Ovary (tissue), 9 donors: ENCODE results near the gene POLK. TPM values are rescaled to one million over a fixed set of nuclear protein-coding genes. Genes with fewer than 3 reads are reported as not detected.

Experiments used
- DNase-seq, 5 donors: peaks; one replicate each; pipeline ENCODE4 v3.0.0-alpha.2; 2019 to 2020
- H3K27ac ChIP-seq, 2 donors: fragments of 200-600 bp; one replicate each; pipeline versions ENCODE4 v1.5.1 to v1.8.0; 2019 to 2022
- H3K27me3 ChIP-seq: fragments of 200-600 bp; one replicate; pipeline ENCODE4 v1.8.0; 2022
- H3K36me3 ChIP-seq: fragments of 200-600 bp; sonication (generic); one replicate; pipeline ENCODE4 v1.5.1; 2019
- H3K4me1 ChIP-seq: one replicate; pipeline ENCODE4 v1.8.1; 2013; ENCODE audit warnings: mild to moderate bottlenecking, moderate library complexity; ENCODE audit not compliant: insufficient read depth
- H3K4me3 ChIP-seq: fragments of 200-600 bp; sonication (generic); one replicate; pipeline ENCODE4 v1.5.1; 2017
- H3K9me3 ChIP-seq, 2 donors: fragments of 200-600 bp in 1 of 2; sonication (generic) in 1 of 2; one replicate each; pipeline versions ENCODE4 v1.5.1 to v1.8.1; 2013 to 2019; ENCODE audit warnings: mild to moderate bottlenecking in 1 of 2, moderate library complexity in 1 of 2
- CTCF ChIP-seq, 3 donors: fragments of 450-650 bp in 2 of 3; fragments of 200-600 bp in 1 of 3; IDR thresholded peaks; one replicate each; pipeline versions ENCODE4 v1.5.1 to v1.8.0; 2016 to 2022; ENCODE audit warnings: antibody characterized with exemption in 3 of 3, mild to moderate bottlenecking in 1 of 3
- EP300 ChIP-seq: sonication (generic); formaldehyde crosslinking; IDR thresholded peaks from one replicate; pipeline ENCODE4 v1.6.1; 2017; ENCODE audit warnings: antibody characterized with exemption
- POLR2A ChIP-seq: fragments of 450-650 bp; IDR thresholded peaks from one replicate; pipeline ENCODE4 v1.6.1; 2017; ENCODE audit warnings: antibody characterized with exemption, mild to moderate bottlenecking, moderate library complexity
- WGBS, 3 donors: extraction: QIAGEN DNeasy Blood & Tissue Kit in 1 of 3; methylation state at CpG; one replicate each; pipeline versions ENCODE4 v1.1.5 to v1.1.7; 2013 to 2017; 5-methylcytosine and 5-hydroxymethylcytosine counted together
- intact Hi-C, 4 donors: fragments of 100-400 bp; cut with DNase I; formaldehyde crosslinking; loops; one replicate each; pipeline versions ENCODE4 v1.11.0 to v1.15.1; 2022 to 2023
- polyA plus RNA-seq, 2 donors: library from polyadenylated mRNA; stranded (reverse); fragments of 200-250 nt in 1 of 2; fragments of 350-450 nt in 1 of 2; fragmentation: Illumina TruSeq in 1 of 2; extraction: RNeasy Lipid Tissue Mini Kit (QIAGEN cat#74804) in 1 of 2; gene quantifications; one replicate each; pipeline ENCODE4 v1.2.3, GENCODE V29; 2013 to 2014
- total RNA-seq, 7 donors: library from RNA; depleted of rRNA in 2 of 7; stranded (reverse); fragments of >200 nt in 2 of 7; fragmentation: NEBNext Ultra II Directional in 3 of 7; extraction: Animal tissue kit (Norgen Biotek cat#: 25700) in 3 of 7; gene quantifications; one replicate each; pipeline versions ENCODE4 v1.1.0 to v1.2.4, GENCODE V29; 2016 to 2023
- donor health status: DM: no; HTN: no; CAD: no; lungs with moderate emphysema.
- donor health status: DM: no; HTN: no; CAD: no.
- donor health status: Bipolar disorder and iron deficiency.
- donor health status: DM: yes; HTN: yes; CAD: no.
- donor health status: DM: no; HTN: no; CAD: no.
- donor health status: DM: yes; HTN: yes; CAD: no.

The POLK gene
- total and polyA plus RNA-seq, 9 donors, result 9.3 to 41.0 (median 32.4) TPM

- Histone ChIP-seq H3K4me1 (no peaks in the 10 kb centered on the region), H3K27ac (no peak overlapping the region), H3K9me3 (no peaks in the 10 kb centered on the region), H3K27me3 (no peaks in the 10 kb centered on the region), H3K4me3 (no peak overlapping the region), H3K36me3 (no peaks in the 10 kb centered on the region)
- no peak for DNase-seq
- intact Hi-C loops, result no loop called here
- TF ChIP-seq EP300 (no peak), POLR2A (no peak), CTCF (IDR thresholded peaks at IDR 0.05) (no peak)
- 89 to 100% (median 95%) methylated on average over 1 of the region's 1 CpG for WGBS, 3 donors
Measured at GRCh38 chr5:75632321-75632720, 120.6 kb downstream of the POLK start.

GRCh38 chr5:75637949-75638348, 126.3 kb downstream of the POLK start:
- Histone ChIP-seq H3K27ac (no peak overlapping the region), H3K4me1 (no peaks in the 10 kb centered on the region), H3K9me3 (no peaks in the 10 kb centered on the region), H3K4me3 (no peak overlapping the region), H3K27me3 (no peaks in the 10 kb centered on the region), H3K36me3 (no peaks in the 10 kb centered on the region)
- intact Hi-C loops, result no loop called here
- 85 to 90% (median 87%) methylated on average over 1 of the region's 1 CpG for WGBS, 3 donors
- DNase-seq, result no peak
- no peak for TF ChIP-seq CTCF (IDR thresholded peaks at IDR 0.05)
- no peak for TF ChIP-seq POLR2A
- TF ChIP-seq EP300, result no peak

GRCh38 chr5:75639535-75640311, 128.0 kb downstream of the POLK start:
- 69 to 81% (median 71%) methylated on average over 3 of the region's 3 CpGs for WGBS, 3 donors
- H3K9me3 ChIP-seq, result no peaks in the 10 kb centered on the region

GRCh38 chr5:75640395-75640794, 128.7 kb downstream of the POLK start:
- H3K9me3 ChIP-seq, result no peaks in the 10 kb centered on the region
- intact Hi-C loops, result no loop called here
- no peak overlapping the region for H3K27ac ChIP-seq
- H3K36me3 ChIP-seq, result no peaks in the 10 kb centered on the region
- TF ChIP-seq POLR2A, result no peak
- no peak for TF ChIP-seq EP300
- TF ChIP-seq CTCF (IDR thresholded peaks at IDR 0.05), result no peak
- no peaks in the 10 kb centered on the region for H3K4me1 ChIP-seq
- H3K27me3 ChIP-seq, result no peaks in the 10 kb centered on the region
- H3K4me3 ChIP-seq, result no peak overlapping the region
- no peak for DNase-seq

More at GRCh38 chr5:75639535-75640311, 128.0 kb downstream of the POLK start:
- Histone ChIP-seq H3K36me3 (no peaks in the 10 kb centered on the region), H3K4me1 (no peaks in the 10 kb centered on the region), H3K27me3 (no peaks in the 10 kb centered on the region), H3K27ac (no peak overlapping the region), H3K4me3 (no peak overlapping the region)
- TF ChIP-seq EP300, result no peak
- no peak for TF ChIP-seq POLR2A
- no peak for TF ChIP-seq CTCF (IDR thresholded peaks at IDR 0.05)
- intact Hi-C loops, result no loop called here
- no peak for DNase-seq
